Esophagus muscularis mucosa (tissue), 3 donors: ENCODE data around the gene ARHGAP6.

Source experiments
- CTCF ChIP-seq, 3 experiments: fragments of 200-600 bp in 2 of 3; fragments of 450-650 bp in 1 of 3; sonication (generic) in 2 of 3; IDR thresholded peaks; one replicate each; pipeline ENCODE4 v1.5.1; 2017 to 2019; ENCODE audit warnings: antibody characterized with exemption in 3 of 3, mild to moderate bottlenecking in 2 of 3, moderate library complexity in 1 of 3
- POLR2A ChIP-seq: fragments of 450-650 bp; IDR thresholded peaks from one replicate; pipeline ENCODE4 v1.6.1; 2017; ENCODE audit warnings: antibody characterized with exemption, moderate library complexity, mild to moderate bottlenecking, low read depth

DNA sequence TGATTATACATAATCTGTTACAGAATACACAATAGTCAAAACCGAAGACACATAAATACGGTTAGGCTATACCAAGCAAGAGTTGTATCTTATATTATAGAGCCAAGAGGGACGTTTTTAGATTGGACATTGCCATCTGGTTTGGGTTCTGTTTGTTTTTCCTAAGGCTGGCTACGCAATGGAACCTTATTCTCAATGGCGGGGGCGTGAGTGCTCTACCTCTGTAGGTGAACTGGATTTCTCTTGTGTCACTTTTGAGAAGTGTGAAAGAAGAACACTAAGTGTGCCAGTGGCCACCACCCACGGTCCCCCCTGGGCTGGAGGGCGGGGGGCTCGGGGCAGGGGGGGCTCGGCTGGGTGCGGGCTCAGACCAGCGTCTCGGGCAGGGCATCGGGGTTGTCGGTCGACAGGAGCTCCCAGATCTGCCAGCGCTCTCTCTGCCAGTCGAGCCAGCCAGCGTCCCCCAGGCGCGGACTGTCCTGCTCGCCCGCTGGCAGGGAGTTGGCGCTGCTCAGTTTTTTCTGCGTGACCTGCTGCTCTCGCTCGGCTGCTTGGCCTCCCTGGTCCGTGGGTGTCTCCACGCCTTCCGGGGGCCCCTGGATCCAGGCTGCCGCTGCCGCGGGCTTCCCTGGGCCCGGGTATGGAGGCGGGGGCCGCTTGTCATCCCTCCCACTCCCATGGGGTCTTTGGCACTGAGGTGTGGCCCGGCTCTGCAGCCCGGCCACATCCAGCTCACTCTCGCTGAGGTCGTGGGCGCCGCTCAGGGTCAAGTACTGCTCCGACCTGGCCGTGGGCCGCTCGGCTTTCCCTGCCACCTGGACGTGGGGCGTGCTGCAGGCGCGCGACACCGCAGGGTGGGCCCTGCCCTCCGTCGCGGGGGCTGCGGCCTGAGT lies 527.0 kb downstream of the ARHGAP6 start:
- no peak for TF ChIP-seq POLR2A
- TF ChIP-seq CTCF (IDR thresholded peaks at IDR 0.05) = no peak
